SK-N-SH (cell line): ENCODE measurements around the gene VPS26B. TPM values are rescaled to one million over a fixed set of nuclear protein-coding genes. Genes with fewer than 3 reads are reported as not detected.

ENCODE experiments used
- CTCF ChIA-PET: fragments of 300-600, 350-600 bp; formaldehyde crosslinking; extraction: SDS; loops from one replicate; lab custom pipeline; 2021; lab: Yijun Ruan, JAX
- POLR2A ChIA-PET: fragments of 350-600 bp; sonication (Branson Sonifier 250); formaldehyde crosslinking; extraction: SDS; loops from one replicate; lab custom pipeline; 2020; ENCODE audit warnings: antibody characterized with exemption, inconsistent platforms; lab: Yijun Ruan, JAX
- DNase-seq: peaks from one replicate; pipeline ENCODE4 v3.0.0; 2012
- H2AFZ ChIP-seq: fragments of 200-600 bp; sonication (generic); 2 replicates; pipeline ENCODE4 v1.8.1; 2016; ENCODE audit warnings: antibody characterized with exemption, mild to moderate bottlenecking, low read depth
- H3F3A ChIP-seq: fragments of 200-600 bp; sonication (generic); replicated peaks from 2 replicates; pipeline ENCODE3; 2016; ENCODE audit warnings: antibody characterized with exemption, mild to moderate bottlenecking; ENCODE audit not compliant: insufficient read depth
- H3K27ac ChIP-seq, 2 experiments: fragments of 200-500 bp in 1 of 2; fragments of 200-600 bp in 1 of 2; sonication (Bioruptor generic) in 1 of 2; sonication (generic), shearing (Covaris generic) in 1 of 2; 2 replicates each; pipeline versions ENCODE4 v1.5.1 to v1.6.1; 2014 to 2016; ENCODE audit warnings: low read depth in 2 of 2, inconsistent platforms in 1 of 2, low read length in 1 of 2, mild to moderate bottlenecking in 1 of 2, mixed read lengths in 1 of 2
- H3K27me3 ChIP-seq: fragments of 200-600 bp; sonication (generic), shearing (Covaris generic); 2 replicates; pipeline ENCODE4 v1.6.1; 2016; ENCODE audit warnings: mixed run types; ENCODE audit not compliant: insufficient read depth
- H3K36me3 ChIP-seq, 2 experiments: fragments of 200-500 bp in 1 of 2; fragments of 200-600 bp in 1 of 2; sonication (Bioruptor generic) in 1 of 2; sonication (generic) in 1 of 2; replicated peaks in 1 of 2; 2 replicates each; pipeline versions ENCODE3 to v1.5.1; 2014 to 2016; ENCODE audit warnings: low read length in 1 of 2, mild to moderate bottlenecking in 1 of 2; ENCODE audit not compliant: insufficient read depth in 2 of 2, control insufficient read depth in 1 of 2
- H3K4me1 ChIP-seq, 2 experiments: fragments of 200-500 bp in 1 of 2; fragments of 200-600 bp in 1 of 2; sonication (Bioruptor generic) in 1 of 2; sonication (generic), shearing (Covaris generic) in 1 of 2; 2 replicates each; pipeline versions ENCODE4 v1.5.1 to v1.6.1; 2014 to 2016; ENCODE audit warnings: low read depth in 1 of 2, low read length in 1 of 2, mixed run types in 1 of 2; ENCODE audit not compliant: insufficient read depth in 2 of 2, control insufficient read depth in 1 of 2
- H3K4me2 ChIP-seq: fragments of 200-600 bp; sonication (generic), shearing (Covaris generic); 2 replicates; pipeline ENCODE4 v1.6.1; 2017; ENCODE audit warnings: mixed run types
- H3K4me3 ChIP-seq, 2 experiments: fragments of 200-500 bp in 1 of 2; fragments of 200-600 bp in 1 of 2; sonication (Bioruptor generic) in 1 of 2; sonication (generic), shearing (Covaris generic) in 1 of 2; 2 replicates each; pipeline versions ENCODE4 v1.5.1 to v1.8.1; 2014 to 2016; ENCODE audit warnings: low read depth in 2 of 2, inconsistent platforms in 1 of 2, low read length in 1 of 2, mild to moderate bottlenecking in 1 of 2, mixed read lengths in 1 of 2, moderate library complexity in 1 of 2
- H3K79me2 ChIP-seq: fragments of 200-600 bp; sonication (generic); 2 replicates; pipeline ENCODE4 v1.8.1; 2017; ENCODE audit warnings: mild to moderate bottlenecking; ENCODE audit not compliant: insufficient read depth
- H3K9ac ChIP-seq: fragments of 200-600 bp; sonication (generic); 2 replicates; pipeline ENCODE4 v1.6.1; 2017; ENCODE audit warnings: mixed run types
- H3K9me2 ChIP-seq: fragments of 200-600 bp; sonication (generic); 2 replicates; pipeline ENCODE4 v1.6.1; 2017; ENCODE audit warnings: mixed run types
- H3K9me3 ChIP-seq: fragments of 200-600 bp; sonication (generic); 2 replicates; pipeline ENCODE4 v1.6.1; 2017; ENCODE audit warnings: mixed run types, mild to moderate bottlenecking, moderate library complexity
- H4K20me1 ChIP-seq: fragments of 200-600 bp; sonication (generic); 2 replicates; pipeline ENCODE4 v1.6.1; 2017; ENCODE audit warnings: mild to moderate bottlenecking, mixed run types; ENCODE audit not compliant: insufficient read depth
- ELF1 ChIP-seq: IDR thresholded peaks from 2 replicates; pipeline ENCODE4 v1.4.0; 2012
- EP300 ChIP-seq, 2 experiments: IDR thresholded peaks; 2 replicates each; pipeline versions ENCODE4 v1.4.0 to v1.6.1; 2012; ENCODE audit warnings: borderline replicate concordance in 1 of 2, low read depth in 1 of 2, low read length in 1 of 2
- FOXM1 ChIP-seq: IDR thresholded peaks from 2 replicates; pipeline ENCODE4 v1.4.0; 2012; ENCODE audit warnings: low read depth, mild to moderate bottlenecking
- GABPA ChIP-seq: IDR thresholded peaks from 2 replicates; pipeline ENCODE4 v1.4.0; 2012; ENCODE audit warnings: low read depth, mild to moderate bottlenecking
- GATA2 ChIP-seq: sonication (generic); formaldehyde crosslinking; IDR thresholded peaks from 2 replicates; pipeline ENCODE4 v1.5.0; 2020; ENCODE audit warnings: mild to moderate bottlenecking, missing genetic modification reagents
- IRF3 ChIP-seq: fragments of 150-350 bp; IDR thresholded peaks from 2 replicates; pipeline ENCODE4 v1.6.1; 2016; ENCODE audit warnings: mild to moderate bottlenecking, low read depth, low read length
- JUND ChIP-seq: IDR thresholded peaks from 2 replicates; pipeline ENCODE4 v1.4.0; 2012
- NRF1 ChIP-seq: IDR thresholded peaks from 2 replicates; pipeline ENCODE4 v1.6.1; 2012; ENCODE audit warnings: low read depth, mild to moderate bottlenecking, low read length
- POLR2AphosphoS5 ChIP-seq: IDR thresholded peaks from 2 replicates; pipeline ENCODE4 v1.6.1; 2012; ENCODE audit warnings: low read depth, low read length
- RAD21 ChIP-seq: IDR thresholded peaks from 2 replicates; pipeline ENCODE4 v1.6.1; 2012; ENCODE audit warnings: mild to moderate bottlenecking, low read length
- RCOR1 ChIP-seq: fragments of 150-350 bp; IDR thresholded peaks from 2 replicates; pipeline ENCODE4 v1.6.1; 2017; ENCODE audit warnings: antibody characterized with exemption, low read length
- RFX5 ChIP-seq: IDR thresholded peaks from 2 replicates; pipeline ENCODE4 v1.6.1; 2012; ENCODE audit warnings: mild to moderate bottlenecking, improper control_type of control experiment, low read length
- RXRA ChIP-seq: IDR thresholded peaks from 2 replicates; pipeline ENCODE4 v1.4.0; 2012; ENCODE audit warnings: low read depth, mild to moderate bottlenecking, borderline replicate concordance
- ZBTB33 ChIP-seq: IDR thresholded peaks from 2 replicates; pipeline ENCODE4 v1.4.0; 2012; ENCODE audit warnings: low read depth, borderline replicate concordance
- WGBS: methylation state at CpG from one replicate; pipeline ENCODE4 v1.1.6; 2017; ENCODE audit warnings: low lambda C conversion rate; 5-methylcytosine and 5-hydroxymethylcytosine counted together
- polyA plus RNA-seq, 3 experiments: library from polyadenylated mRNA; depleted of rRNA; stranded (reverse); fragments of >200 nt; gene quantifications; 2 replicates each; pipeline ENCODE4 v1.2.3, GENCODE V29; 2012
- TF ChIP-seq, protein P1 (sequence below): fragments of 200-600 bp; sonication (generic); IDR thresholded peaks from 2 replicates; pipeline ENCODE4 v1.6.1; 2017; ENCODE audit warnings: antibody characterized with exemption, mild to moderate bottlenecking, moderate library complexity
- TF ChIP-seq, protein P2 (sequence below): IDR thresholded peaks from 2 replicates; pipeline ENCODE4; 2012

The VPS26B gene
- polyA plus RNA-seq, 1 of the 3 experiments (the other 2 are of a cell fraction): 53.0 TPM

DNA sequence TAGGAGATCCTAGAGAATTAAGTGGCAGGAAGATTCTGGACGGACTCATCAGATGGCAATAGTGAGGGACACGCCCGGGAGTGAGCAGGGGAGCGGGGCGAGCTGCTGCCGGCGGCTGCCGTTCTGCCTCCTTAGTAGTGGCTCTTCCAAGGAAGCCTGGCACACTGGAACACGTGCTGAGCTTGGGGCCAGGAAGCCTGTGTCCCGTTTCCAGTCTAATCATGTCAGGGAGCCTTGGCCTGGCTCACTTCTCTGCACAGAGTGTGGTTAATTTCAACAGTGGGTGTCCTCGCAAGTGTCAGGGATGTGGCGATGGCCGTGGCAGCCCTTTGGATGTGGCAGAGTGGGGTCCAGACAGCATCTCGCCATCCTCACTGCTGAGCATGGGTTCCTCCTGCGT lies 68.2 kb downstream of the VPS26B start:
- Histone ChIP-seq H3K9me3 (no peaks in the 10 kb centered on the region), H3K4me1 (no peaks in the 10 kb centered on the region), H3K9me2 (no peaks in the 10 kb centered on the region), H3K79me2 (no peaks in the 10 kb centered on the region), H2AFZ (no peak overlapping the region), H3K27ac (no peak overlapping the region), H3K4me2 (no peak overlapping the region), H3F3A (no peaks in the 10 kb centered on the region), H3K36me3 (no peaks in the 10 kb centered on the region), H4K20me1 (no peaks in the 10 kb centered on the region), H3K9ac (no peak overlapping the region)
- no peak for DNase-seq
- CTCF ChIA-PET: interaction anchor here (0.6 to 1.5 kb wide), 2 partner anchors 15 to 31 kb away, joined by 3 to 4 read pairs; no protein-coding TSS in a partner anchor
- 68% methylated on average over 12 of the region's 15 CpGs for WGBS
- POLR2A ChIA-PET: no interaction called here
- TF ChIP-seq, protein P1, sequence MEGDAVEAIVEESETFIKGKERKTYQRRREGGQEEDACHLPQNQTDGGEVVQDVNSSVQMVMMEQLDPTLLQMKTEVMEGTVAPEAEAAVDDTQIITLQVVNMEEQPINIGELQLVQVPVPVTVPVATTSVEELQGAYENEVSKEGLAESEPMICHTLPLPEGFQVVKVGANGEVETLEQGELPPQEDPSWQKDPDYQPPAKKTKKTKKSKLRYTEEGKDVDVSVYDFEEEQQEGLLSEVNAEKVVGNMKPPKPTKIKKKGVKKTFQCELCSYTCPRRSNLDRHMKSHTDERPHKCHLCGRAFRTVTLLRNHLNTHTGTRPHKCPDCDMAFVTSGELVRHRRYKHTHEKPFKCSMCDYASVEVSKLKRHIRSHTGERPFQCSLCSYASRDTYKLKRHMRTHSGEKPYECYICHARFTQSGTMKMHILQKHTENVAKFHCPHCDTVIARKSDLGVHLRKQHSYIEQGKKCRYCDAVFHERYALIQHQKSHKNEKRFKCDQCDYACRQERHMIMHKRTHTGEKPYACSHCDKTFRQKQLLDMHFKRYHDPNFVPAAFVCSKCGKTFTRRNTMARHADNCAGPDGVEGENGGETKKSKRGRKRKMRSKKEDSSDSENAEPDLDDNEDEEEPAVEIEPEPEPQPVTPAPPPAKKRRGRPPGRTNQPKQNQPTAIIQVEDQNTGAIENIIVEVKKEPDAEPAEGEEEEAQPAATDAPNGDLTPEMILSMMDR: no peak
- TF ChIP-seq IRF3: no peak
- no peak for TF ChIP-seq RFX5
- no peak for TF ChIP-seq FOXM1
- no peak for TF ChIP-seq RAD21
- TF ChIP-seq RXRA: no peak
- no peak for TF ChIP-seq NRF1
- TF ChIP-seq, all 33 proteins: peak for 0
- H3K4me3 ChIP-seq: no peak overlapping the region
- no peaks in the 10 kb centered on the region for H3K27me3 ChIP-seq

DNA sequence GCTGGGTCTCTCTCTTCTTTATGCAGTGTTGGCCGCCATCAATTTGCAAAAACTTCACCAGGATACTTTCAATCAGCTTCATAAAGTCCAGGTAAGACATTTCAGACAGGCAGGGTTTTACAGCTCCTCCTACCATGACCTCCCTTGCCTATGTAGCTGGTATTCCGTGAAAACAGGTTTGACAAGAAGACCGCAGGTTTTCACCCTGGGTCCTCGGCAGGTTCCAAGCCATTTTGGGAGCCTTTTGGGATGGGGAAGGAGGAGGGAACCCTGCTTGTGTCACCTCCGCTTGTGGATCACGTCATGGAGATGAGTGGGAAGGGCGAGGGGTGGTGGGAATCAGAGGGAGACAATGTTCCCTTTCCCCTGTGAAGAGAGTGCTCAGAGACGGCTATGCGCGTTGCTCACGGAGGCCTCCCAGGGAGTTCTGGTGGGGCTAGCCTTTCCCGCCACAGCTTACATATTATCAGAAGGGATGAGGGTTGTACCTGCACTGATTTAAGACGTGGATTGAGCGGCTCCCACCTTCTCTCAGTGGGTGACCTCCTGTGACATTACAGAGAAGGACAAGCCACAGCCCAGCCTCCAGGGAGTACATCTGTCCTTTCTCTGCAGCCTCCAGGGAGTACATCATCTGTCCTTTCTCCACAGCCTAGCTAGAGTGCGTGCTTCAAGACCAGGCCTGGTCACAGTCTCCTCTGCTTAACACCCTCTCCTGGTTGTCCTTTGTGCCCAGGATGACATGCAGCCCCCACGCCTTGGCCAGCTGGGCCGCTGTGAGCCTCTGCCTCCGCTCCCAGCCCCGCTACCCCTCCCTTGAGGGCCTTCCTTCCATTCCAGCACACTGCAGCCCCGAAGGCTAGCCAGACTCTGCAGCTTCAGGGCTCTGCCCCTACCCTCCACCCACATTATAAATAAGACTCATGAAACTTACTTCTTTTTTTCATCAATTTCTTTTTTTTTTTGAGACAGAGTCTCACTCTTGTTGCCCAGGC lies 68.9 kb downstream of the VPS26B start:
- Histone ChIP-seq H3K9me3 (no peaks in the 10 kb centered on the region), H3K27ac (no peak overlapping the region), H3K9me2 (no peaks in the 10 kb centered on the region), H3K27me3 (no peaks in the 10 kb centered on the region), H3K4me3 (no peak overlapping the region), H3K79me2 (no peaks in the 10 kb centered on the region), H3F3A (no peaks in the 10 kb centered on the region), H3K4me1 (no peaks in the 10 kb centered on the region), H3K4me2 (no peak overlapping the region), H2AFZ (no peak overlapping the region), H3K36me3 (no peaks in the 10 kb centered on the region), H3K9ac (no peak overlapping the region), H4K20me1 (no peaks in the 10 kb centered on the region)
- WGBS: 44% methylated on average over 19 of the region's 20 CpGs
- ChIA-PET POLR2A (no interaction called here), CTCF (interaction anchor here (0.6 to 1.5 kb wide), 2 partner anchors 14 to 32 kb away, joined by 3 to 4 read pairs; no protein-coding TSS in a partner anchor)
- no peak for DNase-seq
- TF ChIP-seq JUND (no peak), POLR2AphosphoS5 (no peak), RCOR1 (no peak), EP300 (IDR thresholded peaks at IDR 0.05; ENCODE audit: borderline replicate concordance in 1 of 2, low read depth in 1 of 2, low read length in 1 of 2) (no peak), GATA2 (no peak), ELF1 (no peak), RXRA (no peak), ZBTB33 (no peak), GABPA (no peak), NRF1 (no peak)
- TF ChIP-seq, protein P2, sequence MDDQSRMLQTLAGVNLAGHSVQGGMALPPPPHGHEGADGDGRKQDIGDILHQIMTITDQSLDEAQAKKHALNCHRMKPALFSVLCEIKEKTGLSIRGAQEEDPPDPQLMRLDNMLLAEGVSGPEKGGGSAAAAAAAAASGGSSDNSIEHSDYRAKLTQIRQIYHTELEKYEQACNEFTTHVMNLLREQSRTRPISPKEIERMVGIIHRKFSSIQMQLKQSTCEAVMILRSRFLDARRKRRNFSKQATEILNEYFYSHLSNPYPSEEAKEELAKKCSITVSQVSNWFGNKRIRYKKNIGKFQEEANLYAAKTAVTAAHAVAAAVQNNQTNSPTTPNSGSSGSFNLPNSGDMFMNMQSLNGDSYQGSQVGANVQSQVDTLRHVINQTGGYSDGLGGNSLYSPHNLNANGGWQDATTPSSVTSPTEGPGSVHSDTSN: no peak
- TF ChIP-seq, protein P1: no peak
